ENCODE results near the gene PALMD.

DNA sequence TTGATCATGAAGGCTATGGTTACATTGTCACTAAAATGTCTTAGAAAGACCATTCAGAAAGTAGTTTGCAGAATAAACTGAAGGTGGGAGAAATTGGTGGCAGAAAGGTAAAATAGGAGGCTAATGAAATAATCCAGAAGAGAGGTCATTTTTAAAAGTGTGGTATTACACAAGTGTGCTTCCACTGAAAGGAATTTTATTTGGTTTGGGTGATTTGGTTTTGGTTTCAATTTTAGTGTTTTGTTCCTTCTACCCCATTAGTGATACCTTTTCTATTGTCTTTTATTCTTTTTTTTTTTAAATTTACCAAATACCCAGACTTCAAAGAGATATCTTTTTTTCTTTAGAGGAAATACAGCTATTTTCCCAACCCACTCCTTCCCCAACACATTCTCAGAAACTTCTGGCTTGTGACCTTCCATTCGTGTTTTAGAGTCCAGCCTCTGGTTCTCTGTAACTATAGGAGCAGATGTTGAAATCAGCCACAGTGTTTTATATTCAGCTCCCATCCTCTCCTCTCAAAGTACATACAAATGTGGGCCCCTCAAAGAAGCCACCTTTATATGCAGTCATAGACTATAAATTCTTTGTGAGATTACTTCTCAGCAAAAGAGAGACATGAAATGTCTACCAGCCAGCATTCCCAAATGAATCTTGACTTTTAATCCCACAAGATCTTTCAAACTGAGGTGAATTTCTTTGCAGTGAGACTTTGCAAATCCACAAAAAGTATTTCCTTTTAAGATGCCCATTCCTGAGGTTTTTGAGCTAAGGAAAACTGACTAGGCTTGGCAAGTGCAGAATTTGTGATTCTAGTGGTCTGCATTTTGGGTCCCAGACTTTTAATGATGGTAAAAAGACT is 42.0 kb upstream of the PALMD start:
- TF ChIP-seq EP300 (IDR thresholded peaks at IDR 0.05; ENCODE audit: borderline replicate concordance in 1 of 2, low read depth in 2 of 2, low read length in 2 of 2) (no peak), POLR2A (IDR thresholded peaks at IDR 0.05; ENCODE audit: control extremely low read depth in 1 of 2, low read depth in 2 of 2, low read length in 2 of 2) (no peak), ZNF274 (IDR thresholded peaks at IDR 0.05; ENCODE audit: borderline replicate concordance, extremely low read depth, low read length) (no peak), KDM1A (IDR thresholded peaks at IDR 0.05; ENCODE audit: borderline replicate concordance, low read length) (no peak), POLR2AphosphoS5 (IDR thresholded peaks at IDR 0.05; ENCODE audit: low read depth, low read length) (no peak), CREB1 (IDR thresholded peaks at IDR 0.05) (no peak), SIN3A (conservative IDR thresholded peaks at IDR 0.05 in 1 of 2, IDR thresholded peaks at IDR 0.05 in 1 of 2; ENCODE audit: low read depth in 1 of 2, low read length in 2 of 2) (no peak), CBX5 (IDR thresholded peaks at IDR 0.05; ENCODE audit: low read depth, low read length) (no peak)
- TF ChIP-seq, protein P1, sequence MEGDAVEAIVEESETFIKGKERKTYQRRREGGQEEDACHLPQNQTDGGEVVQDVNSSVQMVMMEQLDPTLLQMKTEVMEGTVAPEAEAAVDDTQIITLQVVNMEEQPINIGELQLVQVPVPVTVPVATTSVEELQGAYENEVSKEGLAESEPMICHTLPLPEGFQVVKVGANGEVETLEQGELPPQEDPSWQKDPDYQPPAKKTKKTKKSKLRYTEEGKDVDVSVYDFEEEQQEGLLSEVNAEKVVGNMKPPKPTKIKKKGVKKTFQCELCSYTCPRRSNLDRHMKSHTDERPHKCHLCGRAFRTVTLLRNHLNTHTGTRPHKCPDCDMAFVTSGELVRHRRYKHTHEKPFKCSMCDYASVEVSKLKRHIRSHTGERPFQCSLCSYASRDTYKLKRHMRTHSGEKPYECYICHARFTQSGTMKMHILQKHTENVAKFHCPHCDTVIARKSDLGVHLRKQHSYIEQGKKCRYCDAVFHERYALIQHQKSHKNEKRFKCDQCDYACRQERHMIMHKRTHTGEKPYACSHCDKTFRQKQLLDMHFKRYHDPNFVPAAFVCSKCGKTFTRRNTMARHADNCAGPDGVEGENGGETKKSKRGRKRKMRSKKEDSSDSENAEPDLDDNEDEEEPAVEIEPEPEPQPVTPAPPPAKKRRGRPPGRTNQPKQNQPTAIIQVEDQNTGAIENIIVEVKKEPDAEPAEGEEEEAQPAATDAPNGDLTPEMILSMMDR (IDR thresholded peaks at IDR 0.05; ENCODE audit: control extremely low read depth in 1 of 3, insufficient read depth in 1 of 3, low read depth in 1 of 3, low read length in 3 of 3) = no peak
- TF ChIP-seq, protein P2, sequence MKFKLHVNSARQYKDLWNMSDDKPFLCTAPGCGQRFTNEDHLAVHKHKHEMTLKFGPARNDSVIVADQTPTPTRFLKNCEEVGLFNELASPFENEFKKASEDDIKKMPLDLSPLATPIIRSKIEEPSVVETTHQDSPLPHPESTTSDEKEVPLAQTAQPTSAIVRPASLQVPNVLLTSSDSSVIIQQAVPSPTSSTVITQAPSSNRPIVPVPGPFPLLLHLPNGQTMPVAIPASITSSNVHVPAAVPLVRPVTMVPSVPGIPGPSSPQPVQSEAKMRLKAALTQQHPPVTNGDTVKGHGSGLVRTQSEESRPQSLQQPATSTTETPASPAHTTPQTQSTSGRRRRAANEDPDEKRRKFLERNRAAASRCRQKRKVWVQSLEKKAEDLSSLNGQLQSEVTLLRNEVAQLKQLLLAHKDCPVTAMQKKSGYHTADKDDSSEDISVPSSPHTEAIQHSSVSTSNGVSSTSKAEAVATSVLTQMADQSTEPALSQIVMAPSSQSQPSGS (IDR thresholded peaks at IDR 0.05; ENCODE audit: low read length) = no peak
- TF ChIP-seq, protein P3, sequence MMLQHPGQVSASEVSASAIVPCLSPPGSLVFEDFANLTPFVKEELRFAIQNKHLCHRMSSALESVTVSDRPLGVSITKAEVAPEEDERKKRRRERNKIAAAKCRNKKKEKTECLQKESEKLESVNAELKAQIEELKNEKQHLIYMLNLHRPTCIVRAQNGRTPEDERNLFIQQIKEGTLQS (IDR thresholded peaks at IDR 0.05; ENCODE audit: insufficient read depth, low read depth, low read length) = no peak
